CD4-positive, alpha-beta memory T cell (primary cell): ENCODE data around the gene ANKRD13D. TPM values are rescaled to one million over a fixed set of nuclear protein-coding genes. Genes with fewer than 3 reads are reported as not detected.
A peak's percentile ranks its signal among the peaks of the same experiment; 100 is the strongest.

Source experiments
- CTCF ChIA-PET: fragments of 350-600 bp; sonication (Branson Sonifier 250); formaldehyde crosslinking; loops from one replicate; lab custom pipeline; 2021; ENCODE audit warnings: inconsistent platforms; ENCODE audit not compliant: partially characterized antibody; lab: Charles Lee
- POLR2A ChIA-PET: fragments of 350-600 bp; sonication (Branson Sonifier 250); formaldehyde crosslinking; loops from one replicate; lab custom pipeline; 2021; ENCODE audit not compliant: partially characterized antibody; lab: Charles Lee
- DNase-seq, 5 donors: peaks; one replicate each; pipeline versions ENCODE4 v3.0.0 to v3.0.0-alpha.2; 2020 to 2022; ENCODE audit warnings: mixed read lengths in 1 of 5
- H3K27ac ChIP-seq: one replicate; pipeline ENCODE4 v1.7.0; 2013; ENCODE audit warnings: low read depth, low read length
- H3K27me3 ChIP-seq: 2 replicates; pipeline ENCODE4 v1.7.0; 2013; ENCODE audit warnings: mild to moderate bottlenecking, low read length, moderate library complexity; ENCODE audit not compliant: insufficient read depth
- H3K36me3 ChIP-seq: 2 replicates; pipeline ENCODE4 v1.7.0; 2013; ENCODE audit warnings: mild to moderate bottlenecking, low read length, moderate library complexity; ENCODE audit not compliant: insufficient read depth
- H3K4me1 ChIP-seq: 2 replicates; pipeline ENCODE4 v1.7.0; 2013; ENCODE audit warnings: mild to moderate bottlenecking, low read length, moderate library complexity; ENCODE audit not compliant: insufficient read depth
- H3K4me3 ChIP-seq, 2 donors: one replicate each; pipeline ENCODE4 v1.7.0; 2013; ENCODE audit warnings: low read length in 2 of 2, mild to moderate bottlenecking in 1 of 2
- H3K9me3 ChIP-seq, 2 donors: one replicate each; pipeline ENCODE4 v1.7.0; 2013; ENCODE audit warnings: low read length in 2 of 2, control low read depth in 1 of 2; ENCODE audit not compliant: control insufficient read depth in 1 of 2
- H3K27ac Mint-ChIP-seq, 7 donors: one replicate each; pipeline ENCODE4 v1.8.0; 2020 to 2021; ENCODE audit warnings: mixed read lengths in 7 of 7, mild to moderate bottlenecking in 6 of 7, inconsistent platforms in 3 of 7, moderate library complexity in 3 of 7
- H3K27me3 Mint-ChIP-seq, 2 donors: one replicate each; pipeline ENCODE4 v1.8.0; 2020 to 2021; ENCODE audit warnings: mixed read lengths in 2 of 2
- H3K36me3 Mint-ChIP-seq, 2 donors: one replicate each; pipeline ENCODE4 v1.8.0; 2020 to 2021; ENCODE audit warnings: mixed read lengths in 2 of 2, inconsistent platforms in 1 of 2, mild to moderate bottlenecking in 1 of 2
- H3K4me1 Mint-ChIP-seq, 4 donors: one replicate each; pipeline ENCODE4 v1.8.0; 2020 to 2021; ENCODE audit warnings: mixed read lengths in 4 of 4, mild to moderate bottlenecking in 1 of 4
- H3K4me3 Mint-ChIP-seq, 8 donors: one replicate each; pipeline ENCODE4 v1.8.0; 2020 to 2021; ENCODE audit warnings: mixed read lengths in 8 of 8, mild to moderate bottlenecking in 7 of 8, moderate library complexity in 6 of 8, inconsistent platforms in 3 of 8
- H3K9me3 Mint-ChIP-seq, 8 donors: one replicate each; pipeline ENCODE4 v1.8.0; 2020 to 2021; ENCODE audit warnings: mixed read lengths in 8 of 8, mild to moderate bottlenecking in 5 of 8, inconsistent platforms in 3 of 8, moderate library complexity in 1 of 8
- intact Hi-C: fragments of 100-400 bp; cut with micrococcal nuclease; formaldehyde crosslinking; loops from one replicate; pipeline ENCODE4 v1.15.1; 2023
- polyA plus RNA-seq, 2 donors: library from polyadenylated mRNA; unstranded; fragments of 300-500 nt; fragmentation: Illumina TruSeq; gene quantifications; one replicate each; pipeline ENCODE4 v1.2.3, GENCODE V29; 2021
- total RNA-seq, 2 experiments: library from RNA; stranded (reverse); gene quantifications; one replicate each; pipeline ENCODE4 v1.2.3, GENCODE V29; 2021

ANKRD13D gene
- total and polyA plus RNA-seq, 4 experiments from 2014 or later, result 12.0 to 247 (median 138) TPM

GRCh38 chr11:67247946-67248550, 41.1 kb upstream of the ANKRD13D start:
- H3K9me3 Mint-ChIP-seq, result peaks cover 0 to 1% (median 0%) of the 10 kb centered on the region in 8 donors
- H3K27me3 Mint-ChIP-seq, result no peaks in the 10 kb centered on the region
- Histone ChIP-seq H3K4me3 (no peak overlapping the region), H3K27ac (no peak overlapping the region), H3K4me1 (peaks cover 29% of the 10 kb centered on the region), H3K9me3 (no peaks in the 10 kb centered on the region), H3K27me3 (no peaks in the 10 kb centered on the region), H3K36me3 (peaks cover 94% of the 10 kb centered on the region)
- ChIA-PET POLR2A (interaction anchor here (0.6 kb wide), 1 partner anchor 95 kb away, joined by 7 read pairs; no protein-coding TSS in a partner anchor), CTCF (interaction anchor here (2.3 kb wide), 1 partner anchor 15 kb away, joined by 12 read pairs; no protein-coding TSS in a partner anchor)
- peak overlapping the region in 4 of 7 donors; percentile 24 to 77 (median 56) for H3K27ac Mint-ChIP-seq
- DNase-seq, result no peak
- intact Hi-C loops, result no loop called here
- no peak overlapping the region for H3K4me3 Mint-ChIP-seq
- peaks cover 27 to 73% (median 46%) of the 10 kb centered on the region in 4 donors for H3K4me1 Mint-ChIP-seq
- peaks cover 79 to 90% of the 10 kb centered on the region in 2 donors for H3K36me3 Mint-ChIP-seq

DNA sequence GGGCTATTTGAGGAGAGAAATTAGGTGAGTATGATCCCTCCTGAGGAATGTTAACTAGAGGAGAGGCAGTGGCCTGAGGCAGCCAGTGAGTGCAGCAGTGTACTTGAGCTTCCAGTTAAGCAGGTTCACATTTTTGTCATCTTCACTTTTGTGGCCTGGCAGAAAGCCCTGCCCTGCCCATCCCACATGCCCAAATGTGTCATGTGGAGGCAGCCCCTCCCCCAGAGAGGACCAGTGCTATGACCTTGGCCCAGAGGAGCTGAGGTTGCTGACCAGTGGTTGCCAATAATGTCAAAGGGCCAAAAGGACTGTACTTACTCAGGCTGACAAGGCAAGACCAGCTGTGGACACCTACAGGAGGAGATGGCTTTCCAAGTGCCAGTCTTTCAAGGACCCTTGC, 40.5 kb upstream of the ANKRD13D start:
- Histone ChIP-seq H3K4me1 (peaks cover 23% of the 10 kb centered on the region), H3K36me3 (peaks cover 94% of the 10 kb centered on the region), H3K9me3 (no peaks in the 10 kb centered on the region), H3K27me3 (no peaks in the 10 kb centered on the region), H3K4me3 (no peak overlapping the region), H3K27ac (no peak overlapping the region)
- intact Hi-C loops, result no loop called here
- H3K36me3 Mint-ChIP-seq, result peaks cover 80 to 91% of the 10 kb centered on the region in 2 donors
- DNase-seq, result no peak
- peaks cover 0 to 3% (median 0%) of the 10 kb centered on the region in 8 donors for H3K9me3 Mint-ChIP-seq
- peak overlapping the region in 3 of 7 donors; percentile 41 to 77 (median 70) for H3K27ac Mint-ChIP-seq
- ChIA-PET CTCF (no interaction called here), POLR2A (interaction anchor here (0.6 to 8.1 kb wide), 3 partner anchors 8 to 94 kb away, joined by 3 to 64 read pairs (median 7); no protein-coding TSS in a partner anchor)
- peaks cover 25 to 74% (median 47%) of the 10 kb centered on the region in 4 donors for H3K4me1 Mint-ChIP-seq
- no peaks in the 10 kb centered on the region for H3K27me3 Mint-ChIP-seq
- H3K4me3 Mint-ChIP-seq, result no peak overlapping the region

DNA sequence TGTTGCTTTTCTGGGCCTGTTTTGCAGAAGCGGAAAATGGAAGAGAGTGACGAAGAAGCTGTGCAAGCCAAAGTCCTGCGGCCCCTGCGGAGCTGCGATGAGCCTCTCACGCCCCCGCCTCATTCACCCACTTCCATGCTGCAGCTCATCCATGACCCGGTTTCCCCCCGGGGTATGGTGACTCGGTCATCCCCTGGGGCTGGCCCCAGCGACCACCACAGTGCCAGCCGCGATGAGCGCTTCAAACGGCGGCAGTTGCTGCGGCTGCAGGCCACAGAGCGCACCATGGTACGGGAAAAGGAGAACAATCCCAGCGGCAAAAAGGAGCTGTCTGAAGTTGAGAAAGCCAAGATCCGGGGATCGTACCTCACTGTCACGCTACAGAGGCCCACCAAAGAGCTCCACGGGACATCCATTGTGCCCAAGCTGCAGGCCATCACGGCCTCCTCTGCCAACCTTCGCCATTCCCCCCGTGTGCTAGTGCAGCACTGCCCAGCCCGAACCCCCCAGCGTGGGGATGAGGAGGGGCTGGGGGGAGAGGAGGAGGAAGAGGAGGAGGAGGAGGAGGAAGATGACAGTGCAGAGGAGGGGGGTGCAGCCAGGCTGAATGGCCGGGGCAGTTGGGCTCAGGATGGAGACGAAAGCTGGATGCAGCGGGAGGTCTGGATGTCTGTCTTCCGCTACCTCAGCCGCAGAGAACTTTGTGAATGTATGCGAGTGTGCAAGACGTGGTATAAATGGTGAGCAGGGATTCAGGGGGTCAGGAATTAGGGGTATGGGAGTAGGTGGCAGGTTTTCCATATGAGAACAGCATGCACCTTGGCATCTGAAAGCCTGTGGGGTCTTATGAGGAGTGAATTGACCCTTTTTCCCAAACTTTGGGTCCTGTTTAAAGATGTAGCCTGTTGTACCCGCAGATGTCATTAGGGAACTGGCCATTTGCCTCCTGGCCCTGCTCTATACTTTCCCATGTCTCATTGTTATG, 38.8 kb upstream of the ANKRD13D start:
- POLR2A ChIA-PET, result interaction anchor here (1.3 to 8.1 kb wide), 4 partner anchors 10 to 68 kb away, joined by 3 to 64 read pairs (median 4); partner anchors contain the start of gene ANKRD13D
- Histone ChIP-seq H3K4me1 (peaks cover 15% of the 10 kb centered on the region), H3K36me3 (peaks cover 97% of the 10 kb centered on the region), H3K9me3 (no peaks in the 10 kb centered on the region), H3K4me3 (no peak overlapping the region), H3K27ac (no peak overlapping the region), H3K27me3 (no peaks in the 10 kb centered on the region)
- intact Hi-C loops, result no loop called here
- Mint-ChIP-seq H3K36me3 (peaks cover 81 to 93% of the 10 kb centered on the region in 2 donors), H3K4me1 (peaks cover 14 to 63% (median 35%) of the 10 kb centered on the region in 4 donors), H3K27ac (peak overlapping the region in 5 of 7 donors; percentile 30 to 78 (median 36)), H3K4me3 (peak overlapping the region in 1 of 8 donors; percentile 20), H3K27me3 (no peaks in the 10 kb centered on the region), H3K9me3 (peaks cover 0 to 2% (median 0%) of the 10 kb centered on the region in 8 donors)
- CTCF ChIA-PET, result interaction anchor here (0.6 to 3.8 kb wide), 5 partner anchors 10 to 132 kb away, joined by 3 to 16 read pairs (median 3); no protein-coding TSS in a partner anchor
- DNase-seq, result peak in 1 of 5 donors; percentile 15

GRCh38 chr11:67251841-67252240, 37.3 kb upstream of the ANKRD13D start:
- Mint-ChIP-seq H3K27me3 (no peaks in the 10 kb centered on the region), H3K9me3 (peaks cover 0 to 7% (median 0%) of the 10 kb centered on the region in 8 donors), H3K4me3 (no peak overlapping the region), H3K36me3 (peaks cover 76 to 94% of the 10 kb centered on the region in 2 donors), H3K27ac (peak overlapping the region in 5 of 7 donors; percentile 5 to 78 (median 22)), H3K4me1 (peaks cover 10 to 53% (median 33%) of the 10 kb centered on the region in 4 donors)
- peaks cover 15% of the 10 kb centered on the region for H3K4me1 ChIP-seq
- ChIA-PET CTCF (interaction anchor here (1.0 to 3.8 kb wide), 5 partner anchors 10 to 131 kb away, joined by 3 to 16 read pairs (median 10); no protein-coding TSS in a partner anchor), POLR2A (interaction anchor here (1.4 to 8.1 kb wide), 2 partner anchors 12 to 66 kb away, joined by 3 to 64 read pairs; no protein-coding TSS in a partner anchor)
- H3K36me3 ChIP-seq, result peaks cover 96% of the 10 kb centered on the region
- no peak overlapping the region for H3K4me3 ChIP-seq
- H3K9me3 ChIP-seq, result no peaks in the 10 kb centered on the region
- no peaks in the 10 kb centered on the region for H3K27me3 ChIP-seq
- intact Hi-C loops, result no loop called here
- peak overlapping the region; percentile 1 for H3K27ac ChIP-seq
- peak in 1 of 5 donors; percentile 24 for DNase-seq

DNA sequence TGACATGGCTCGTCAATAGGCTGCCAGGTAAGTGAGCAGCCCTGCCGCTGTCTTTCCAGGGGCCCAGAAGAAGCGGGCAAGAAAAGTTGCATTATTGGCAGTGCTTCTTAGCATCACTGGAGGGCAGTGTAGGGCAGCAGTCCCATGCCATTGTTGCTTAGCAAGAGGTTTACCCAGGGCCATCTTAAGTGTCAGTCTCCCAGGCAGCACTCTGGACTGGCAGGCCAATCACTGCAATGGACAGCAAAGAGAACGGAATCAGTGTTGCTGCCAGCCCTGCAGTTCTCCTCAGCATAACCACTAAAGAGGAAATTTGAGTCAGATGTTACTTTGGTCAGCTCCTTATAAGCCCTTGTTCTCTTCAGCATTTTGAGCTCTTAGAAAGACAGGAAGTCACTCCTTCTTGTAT, 36.3 kb upstream of the ANKRD13D start:
- Histone ChIP-seq H3K9me3 (no peaks in the 10 kb centered on the region), H3K36me3 (peaks cover 88% of the 10 kb centered on the region), H3K4me3 (no peak overlapping the region), H3K4me1 (peaks cover 15% of the 10 kb centered on the region), H3K27me3 (no peaks in the 10 kb centered on the region), H3K27ac (no peak overlapping the region)
- peaks cover 75 to 95% of the 10 kb centered on the region in 2 donors for H3K36me3 Mint-ChIP-seq
- no peaks in the 10 kb centered on the region for H3K27me3 Mint-ChIP-seq
- intact Hi-C loops, result no loop called here
- H3K4me1 Mint-ChIP-seq, result peaks cover 10 to 52% (median 32%) of the 10 kb centered on the region in 4 donors
- ChIA-PET CTCF (interaction anchor here (1.0 to 3.8 kb wide), 10 partner anchors 9 to 133 kb away, joined by 3 to 24 read pairs (median 5); no protein-coding TSS in a partner anchor), POLR2A (interaction anchor here (1.0 to 8.1 kb wide), 8 partner anchors 9 to 129 kb away, joined by 3 to 64 read pairs (median 5); partner anchors contain the start of gene GRK2)
- peaks cover 0 to 7% (median 0%) of the 10 kb centered on the region in 8 donors for H3K9me3 Mint-ChIP-seq
- peak overlapping the region in 3 of 8 donors; percentile 6 to 59 (median 39) for H3K4me3 Mint-ChIP-seq
- peak overlapping the region in 6 of 7 donors; percentile 7 to 78 (median 32) for H3K27ac Mint-ChIP-seq
- peak; percentile 26 to 46 (median 40) for DNase-seq

- DNase-seq, result peak in 1 of 5 donors; percentile 19
- peaks cover 10 to 45% (median 29%) of the 10 kb centered on the region in 4 donors for H3K4me1 Mint-ChIP-seq
- Histone ChIP-seq H3K9me3 (no peaks in the 10 kb centered on the region), H3K27me3 (no peaks in the 10 kb centered on the region), H3K4me3 (no peak overlapping the region), H3K4me1 (peaks cover 15% of the 10 kb centered on the region), H3K27ac (no peak overlapping the region), H3K36me3 (peaks cover 76% of the 10 kb centered on the region)
- peak overlapping the region in 6 of 7 donors; percentile 2 to 78 (median 55) for H3K27ac Mint-ChIP-seq
- ChIA-PET CTCF (interaction anchor here (1.2 to 3.8 kb wide), 8 partner anchors 9 to 132 kb away, joined by 3 to 24 read pairs (median 8); no protein-coding TSS in a partner anchor), POLR2A (interaction anchor here (0.6 to 8.1 kb wide), 11 partner anchors 8 to 128 kb away, joined by 3 to 64 read pairs (median 4); partner anchors contain the start of gene GRK2)
- H3K9me3 Mint-ChIP-seq, result peaks cover 0 to 7% (median 0%) of the 10 kb centered on the region in 8 donors
- H3K36me3 Mint-ChIP-seq, result peaks cover 63 to 88% of the 10 kb centered on the region in 2 donors
- intact Hi-C loops, result no loop called here
- H3K27me3 Mint-ChIP-seq, result no peaks in the 10 kb centered on the region
- H3K4me3 Mint-ChIP-seq, result peak overlapping the region in 1 of 8 donors; percentile 15
Measured at GRCh38 chr11:67253872-67254624, 35.1 kb upstream of the ANKRD13D start.
